Erythroblast (primary cell): ENCODE measurements around the gene NRIP1.

Experiments used
- GATA1 ChIP-seq: IDR thresholded peaks from 2 replicates; pipeline ENCODE4 v1.6.1; 2011; ENCODE audit warnings: low read depth, mild to moderate bottlenecking, control low read depth, low read length, moderate library complexity
- POLR2A ChIP-seq: IDR thresholded peaks from 2 replicates; pipeline ENCODE4 v1.6.1; 2011; ENCODE audit warnings: mild to moderate bottlenecking, low read length

GRCh38 chr21:14918527-14918926 is 146.3 kb downstream of the NRIP1 start:
- TF ChIP-seq POLR2A, result no peak
- TF ChIP-seq GATA1, result no peak
